HG03460 (cell line): ENCODE measurements around the gene GPR141.
"Not testable (repeated sequence)": the region's sequence is repeated elsewhere in the genome, so short reads cannot be mapped to it uniquely, and the experiment has no call there.

Experiments used
- ATAC-seq: cut with Tn5 transposase; IDR thresholded peaks from one replicate; pipeline ENCODE4 v1.9.1; 2021; ENCODE audit not compliant: unreplicated experiment

GPR141 gene

GRCh38 chr7:37686556-37687345 is 3.2 kb downstream of the GPR141 start:
- ATAC-seq: no peak

- no peak for ATAC-seq
Observed at GRCh38 chr7:37690206-37690605, 6.6 kb downstream of the GPR141 start.

DNA sequence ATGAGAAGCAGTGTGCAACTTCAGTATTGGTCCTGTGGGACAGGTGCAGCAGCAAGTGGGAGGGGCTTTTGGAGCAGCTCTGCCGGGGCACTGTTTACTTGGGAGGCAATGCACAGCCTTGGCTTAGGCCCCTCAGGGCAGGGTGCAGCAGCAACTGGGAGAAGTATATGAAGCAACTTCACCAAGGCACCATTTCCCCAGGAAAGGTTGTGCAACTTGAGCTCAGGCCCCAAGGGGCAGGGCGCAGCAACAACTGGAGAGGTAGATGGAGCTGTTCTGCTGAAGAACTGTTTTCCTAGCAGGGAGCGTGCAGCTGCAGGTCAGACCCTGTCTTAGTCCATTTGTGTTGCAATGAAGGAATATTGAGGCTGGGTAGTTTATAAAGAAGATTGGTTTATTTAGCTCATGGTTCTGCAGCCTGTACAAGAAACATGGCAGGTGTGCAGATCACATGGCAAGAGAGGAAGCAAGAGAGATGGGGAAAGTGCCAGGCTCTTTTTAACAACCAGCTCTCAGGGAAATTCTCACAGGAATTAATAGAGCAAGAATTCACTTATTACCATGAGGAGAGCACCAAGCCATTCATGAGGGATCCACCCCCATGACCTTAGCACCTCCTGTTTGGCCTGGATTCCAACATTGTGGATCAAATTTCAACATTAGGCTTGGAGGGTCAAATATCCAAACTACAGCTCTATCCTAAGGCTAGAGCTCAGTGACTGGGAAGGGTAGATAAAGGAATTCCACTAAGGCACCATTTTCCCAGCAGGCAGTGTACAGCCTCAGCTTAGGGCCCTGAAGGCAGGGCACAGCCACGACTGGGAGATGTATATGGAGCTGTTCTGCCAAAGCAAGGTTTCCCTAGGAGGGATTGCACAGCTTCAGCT is 10.9 kb downstream of the GPR141 start:
- no peak for ATAC-seq

- no peak for ATAC-seq
Observed at GRCh38 chr7:37698276-37698675, 14.7 kb downstream of the GPR141 start.

DNA sequence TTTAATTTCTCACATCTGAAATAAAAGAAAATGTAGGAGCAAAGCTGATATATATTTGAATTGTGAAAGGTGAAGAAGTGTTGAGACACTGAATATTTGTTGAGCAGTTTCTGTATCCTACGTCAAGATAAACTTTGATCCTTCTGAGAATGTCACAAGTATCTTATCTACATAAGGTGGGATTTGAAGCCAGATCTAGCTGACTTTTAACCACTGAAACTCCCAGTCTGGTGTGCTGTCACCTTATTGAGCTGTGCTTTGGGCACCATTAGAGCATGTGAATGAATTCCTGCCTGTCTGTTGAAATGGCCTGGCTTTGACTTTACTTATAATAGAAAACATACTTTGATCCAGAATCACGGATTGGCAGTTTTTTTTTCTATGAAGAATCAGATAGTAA is 15.2 kb downstream of the GPR141 start:
- no peak for ATAC-seq

- no peak for ATAC-seq
Observed at GRCh38 chr7:37701769-37702168, 18.2 kb downstream of the GPR141 start.

DNA sequence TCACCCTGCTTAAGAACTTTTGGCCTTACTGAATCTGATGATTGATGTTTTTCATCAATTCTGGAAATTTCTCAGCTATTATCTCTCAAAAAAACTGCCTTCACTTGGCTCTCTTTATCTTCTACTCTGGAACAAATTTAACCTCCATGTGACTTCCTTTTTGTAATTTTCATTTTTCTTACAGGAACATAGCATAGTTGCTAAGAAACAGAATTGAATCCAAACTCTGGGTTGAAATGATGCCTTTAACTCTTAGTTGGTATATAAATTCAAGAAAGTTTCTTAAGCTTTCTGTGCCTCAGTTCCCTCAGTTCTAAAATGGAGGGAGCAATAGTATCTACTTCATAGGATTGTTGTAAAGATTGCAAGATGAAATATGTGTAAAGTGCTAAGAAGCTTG is 19.8 kb downstream of the GPR141 start:
- no peak for ATAC-seq

GRCh38 chr7:37704328-37704833 is 20.8 kb downstream of the GPR141 start:
- not testable (repeated sequence) for ATAC-seq

DNA sequence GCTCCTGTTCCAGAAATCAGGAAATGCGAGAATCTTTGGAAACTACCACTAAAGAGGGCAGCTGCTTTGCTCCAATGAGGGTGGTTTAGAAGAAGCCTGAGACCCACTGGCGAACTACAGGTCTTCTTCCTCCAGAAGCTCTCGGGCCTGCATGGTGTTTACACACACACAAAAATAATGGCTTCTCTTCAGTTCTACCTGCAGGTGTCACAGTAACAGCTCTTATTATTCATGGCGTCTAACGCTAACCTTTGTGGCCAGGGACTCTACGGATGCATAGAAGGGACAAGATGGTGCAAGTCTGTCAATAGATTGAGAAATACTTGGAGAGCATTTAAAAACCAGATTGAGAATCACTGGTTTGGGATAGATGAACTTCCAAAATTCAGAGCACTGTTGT is 22.4 kb downstream of the GPR141 start:
- no peak for ATAC-seq

DNA sequence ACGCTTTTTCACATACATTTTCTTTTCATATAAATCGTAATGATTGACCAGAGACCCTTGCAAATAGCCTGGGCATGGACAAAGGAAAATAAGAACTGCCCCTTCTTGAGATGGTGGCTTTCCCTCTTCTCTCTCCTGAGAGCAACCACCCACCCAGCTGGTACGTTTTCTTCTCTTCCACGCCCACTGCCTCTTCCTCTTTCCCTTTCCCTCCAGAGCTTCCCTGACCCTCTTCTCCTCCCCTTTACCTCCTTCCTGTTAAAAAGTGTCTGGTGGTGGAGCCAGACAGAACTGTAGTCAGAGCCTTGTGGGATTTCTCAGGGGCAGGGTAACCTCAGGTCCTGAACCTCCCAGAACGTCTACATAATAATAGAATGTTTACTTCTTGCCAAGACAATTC is 23.2 kb downstream of the GPR141 start:
- no peak for ATAC-seq

- ATAC-seq: no peak
Observed at GRCh38 chr7:37707754-37708485, 24.4 kb downstream of the GPR141 start.

DNA sequence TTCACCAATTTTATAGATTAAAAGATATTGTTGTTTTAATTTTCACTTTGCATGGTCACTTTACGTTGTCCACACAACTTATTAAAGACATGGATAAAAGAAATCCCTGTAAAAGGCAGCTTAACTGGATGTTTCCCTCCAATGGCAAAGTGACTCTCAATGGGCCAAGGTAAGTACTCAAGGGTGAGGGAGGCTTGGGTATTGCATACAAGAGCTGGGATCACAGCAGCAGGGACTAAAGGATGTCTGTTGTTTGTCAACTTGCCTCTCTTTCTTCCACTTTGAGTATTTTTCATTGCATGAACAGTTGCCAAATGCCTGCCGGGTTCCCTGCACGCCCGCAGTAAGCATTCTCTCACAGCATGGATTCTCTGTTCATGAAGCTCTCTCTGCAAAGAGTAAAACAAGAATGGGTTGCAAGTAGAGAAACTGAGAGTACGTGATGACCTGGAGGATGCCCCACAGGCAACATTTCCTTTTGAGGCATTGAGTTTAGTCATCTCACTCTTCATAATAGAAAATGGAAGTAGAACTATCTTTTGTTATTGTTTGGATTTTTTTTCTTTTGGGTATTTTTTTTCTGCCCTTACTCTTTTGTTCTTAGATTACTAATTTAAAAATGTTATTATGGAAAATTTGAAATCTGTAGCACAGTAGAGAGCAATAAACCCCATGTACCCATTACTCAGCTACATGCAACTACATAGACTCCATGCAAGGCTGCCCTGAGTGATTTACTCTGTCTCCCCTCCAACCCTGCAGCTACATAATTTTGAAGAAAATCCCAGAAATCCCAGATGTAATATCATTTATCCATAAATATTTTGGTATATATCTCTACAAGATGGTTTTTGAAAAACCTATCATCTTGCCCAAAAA is 26.3 kb downstream of the GPR141 start:
- peak; percentile 96 for ATAC-seq

DNA sequence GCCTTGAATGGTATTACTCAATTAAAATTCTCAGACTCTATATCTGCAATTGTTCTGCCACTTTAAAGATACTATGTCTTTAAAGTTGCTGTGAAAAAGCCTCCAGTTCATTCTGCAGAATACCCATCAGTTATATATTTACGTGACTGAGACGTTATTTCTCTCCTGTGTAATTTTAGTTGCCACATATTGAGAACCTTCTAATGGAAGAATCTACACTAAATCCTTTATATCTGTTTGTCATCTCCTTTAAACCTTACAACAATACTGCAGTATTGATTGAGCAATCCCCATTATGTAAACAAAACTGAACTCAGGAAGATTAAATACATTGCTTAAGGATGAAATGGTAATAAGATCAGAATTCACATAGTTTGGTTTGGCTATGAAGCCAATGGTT is 30.0 kb downstream of the GPR141 start:
- ATAC-seq: no peak

DNA sequence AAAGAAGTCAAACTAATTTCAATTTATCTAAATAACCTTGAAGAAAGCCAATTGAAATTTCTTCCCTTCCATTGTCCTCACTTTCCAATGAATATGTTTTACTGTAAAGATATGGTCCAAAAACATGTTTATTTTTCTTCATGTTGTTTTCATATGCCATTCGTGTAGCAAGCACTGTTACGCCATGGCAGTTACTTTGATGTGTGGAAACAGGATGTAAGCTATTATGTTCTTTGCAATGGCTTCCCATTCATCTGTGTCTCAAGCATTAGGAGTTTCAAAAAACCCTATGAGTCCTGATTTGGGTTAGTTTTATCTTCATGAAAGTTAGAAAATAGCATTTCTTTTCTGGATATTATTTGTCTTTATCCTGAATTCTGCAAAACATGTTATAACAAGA is 31.0 kb downstream of the GPR141 start:
- ATAC-seq: no peak

GRCh38 chr7:37718585-37718984 is 35.0 kb downstream of the GPR141 start:
- ATAC-seq: peak; percentile 53

DNA sequence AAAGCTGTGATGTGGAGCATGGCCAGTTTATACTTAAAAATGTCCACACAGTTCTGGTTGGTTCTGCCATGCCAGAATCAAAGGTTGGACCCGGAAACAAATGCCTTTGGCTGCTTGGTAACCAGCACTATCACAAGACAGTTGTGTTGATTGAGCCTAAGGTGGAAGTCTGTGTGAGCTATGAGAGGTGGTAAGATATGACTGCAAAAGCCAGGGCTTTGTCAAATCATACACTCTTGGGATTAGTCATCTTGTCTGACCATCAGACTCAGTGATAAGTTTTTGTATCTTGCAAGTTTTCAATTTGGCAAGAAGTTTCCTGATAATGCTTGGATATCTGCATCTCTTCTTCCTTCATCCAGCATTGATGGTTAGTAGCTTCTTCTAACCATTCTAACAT is 35.5 kb downstream of the GPR141 start:
- ATAC-seq: peak; percentile 84

- ATAC-seq: no peak
Observed at GRCh38 chr7:37724732-37725131, 41.2 kb downstream of the GPR141 start.

DNA sequence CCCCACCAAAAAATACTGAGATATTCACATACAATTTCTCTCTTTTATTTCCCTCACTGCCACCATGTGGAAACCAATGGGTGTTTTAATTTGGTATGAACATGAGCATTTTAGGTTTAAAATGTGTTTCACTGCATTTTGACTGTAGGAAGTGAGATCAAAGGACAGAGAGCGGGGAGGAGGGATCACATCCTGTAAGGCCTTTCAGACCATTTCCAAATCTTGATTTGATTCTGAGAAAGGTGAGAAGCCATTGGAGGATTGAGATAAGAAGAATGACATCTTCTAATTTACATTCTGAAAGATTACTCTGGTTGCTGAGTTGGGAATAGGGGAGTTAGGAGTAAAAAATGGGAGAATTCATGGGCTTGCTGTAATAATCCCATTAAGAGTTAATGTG is 42.5 kb downstream of the GPR141 start:
- no peak for ATAC-seq

DNA sequence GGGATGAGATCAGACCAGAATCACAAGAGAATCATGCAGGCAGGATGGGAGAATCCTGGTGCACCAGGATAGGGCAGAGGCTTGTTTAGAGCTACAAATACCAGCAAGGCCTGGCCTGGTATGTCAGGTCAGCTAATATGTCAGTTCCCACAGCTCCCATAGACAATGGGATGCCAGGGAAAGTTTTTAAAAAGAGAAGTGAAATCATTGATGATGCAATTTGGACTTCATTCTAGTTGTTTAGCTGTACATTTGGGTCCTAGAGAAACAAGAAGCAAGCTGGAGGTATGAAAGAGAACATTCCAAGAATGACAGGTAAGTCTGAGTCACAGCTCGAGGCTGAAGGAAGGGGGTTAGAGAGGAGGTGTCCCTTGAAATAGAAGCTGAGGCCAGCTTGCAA is 45.2 kb downstream of the GPR141 start:
- peak; percentile 64 for ATAC-seq

DNA sequence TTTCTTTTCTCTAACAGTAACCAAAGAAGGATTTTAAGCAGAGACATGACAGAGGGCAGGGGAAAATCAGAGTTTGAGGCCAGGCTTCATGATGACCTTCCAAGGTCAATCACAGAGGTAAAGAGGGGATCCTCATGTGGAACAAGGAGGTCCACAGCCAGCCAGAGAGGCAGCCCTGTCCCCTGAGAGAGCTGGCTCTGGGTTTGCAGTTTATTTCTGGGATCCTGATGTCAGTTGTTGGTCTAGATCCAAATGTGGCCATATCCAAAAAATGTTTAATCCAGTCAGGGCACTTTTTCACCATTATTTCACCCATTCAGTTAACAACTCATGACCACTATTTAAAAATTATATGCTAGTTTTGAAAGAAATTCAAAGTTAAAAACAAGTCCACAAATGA is 45.6 kb downstream of the GPR141 start:
- ATAC-seq: no peak
